GM12878 (cell line): ENCODE data around the gene ADAMTS17. TPM values are rescaled to one million over a fixed set of nuclear protein-coding genes. Genes with fewer than 3 reads are reported as not detected.

Experiments used
- ATAC-seq: fragments of 200-7000 bp; cut with Tn5 transposase; 3 replicates; pipeline ENCODE4 v1.9.1; 2020; ENCODE audit warnings: mild to moderate bottlenecking, moderate library complexity
- BruUV-seq: library from RNA; stranded (reverse); fragments of 400-500 nt; replicated peaks from 2 replicates; lab custom pipeline; 2021; lab: Mats Ljungman, UMichigan
- CTCF ChIA-PET: fragments of 300-600 bp; sonication (Branson Sonifier 250); formaldehyde crosslinking; extraction: SDS; loops from one replicate; lab custom pipeline; 2021; ENCODE audit warnings: inconsistent platforms; lab: Yijun Ruan, JAX
- POLR2A ChIA-PET: fragments of 350-600 bp; formaldehyde crosslinking; extraction: SDS; loops from one replicate; lab custom pipeline; 2021; ENCODE audit warnings: inconsistent platforms; lab: Charles Lee
- RAD21 ChIA-PET: fragments of 300-600 bp; sonication (Branson Sonifier 250); formaldehyde crosslinking; loops from one replicate; lab custom pipeline; 2023; ENCODE audit warnings: antibody characterized with exemption; ENCODE audit not compliant: unreplicated experiment; lab: Charles Lee
- SMC1A ChIA-PET: fragments of 300-600 bp; sonication (Branson Sonifier 250); formaldehyde crosslinking; loops from one replicate; lab custom pipeline; 2023; ENCODE audit not compliant: unreplicated experiment, uncharacterized antibody; lab: Charles Lee
- DNase-seq: peaks from one replicate; pipeline ENCODE4 v3.0.0-alpha.2; 2011; ENCODE audit warnings: low read depth, low spot score
- FAIRE-seq: peaks from 3 replicates; lab custom pipeline; 2011; peaks lifted over from hg19 to GRCh38; lab: Jason Lieb, UNC
- H2AFZ ChIP-seq: 2 replicates; pipeline ENCODE4 v1.6.0; 2011; ENCODE audit warnings: low read depth, low read length, control low read depth; ENCODE audit not compliant: control insufficient read depth
- H3K27ac ChIP-seq: 2 replicates; pipeline ENCODE4 v1.5.1; 2011; ENCODE audit warnings: control low read depth; ENCODE audit not compliant: control insufficient read depth, insufficient read depth
- H3K27me3 ChIP-seq, 2 experiments: replicated peaks in 1 of 2; 2 replicates each; pipeline versions ENCODE4 v1.6.0 to v1.6.1; 2011; ENCODE audit warnings: low read length in 1 of 2; ENCODE audit not compliant: control insufficient read depth in 2 of 2, insufficient read depth in 2 of 2
- H3K36me3 ChIP-seq, 2 experiments: 2 replicates each; pipeline ENCODE4 v1.5.1; 2011; ENCODE audit warnings: low read length in 1 of 2; ENCODE audit not compliant: control insufficient read depth in 2 of 2, insufficient read depth in 2 of 2
- H3K4me1 ChIP-seq: 2 replicates; pipeline ENCODE4 v1.6.1; 2011; ENCODE audit warnings: mild to moderate bottlenecking, low read length, moderate library complexity, mixed read lengths; ENCODE audit not compliant: control insufficient read depth, insufficient read depth
- H3K4me2 ChIP-seq: 2 replicates; pipeline ENCODE4 v1.6.0; 2011; ENCODE audit warnings: control low read depth; ENCODE audit not compliant: control insufficient read depth, insufficient read depth
- H3K4me3 ChIP-seq: fragments of 200-600 bp; sonication (generic); 2 replicates; pipeline ENCODE4 v1.5.1; 2016
- H3K79me2 ChIP-seq: 2 replicates; pipeline ENCODE4 v1.6.0; 2011; ENCODE audit warnings: low read length; ENCODE audit not compliant: control insufficient read depth, insufficient read depth
- H3K9ac ChIP-seq: 2 replicates; pipeline ENCODE4 v1.8.0; 2011; ENCODE audit warnings: low read length, control low read depth, mixed read lengths; ENCODE audit not compliant: control insufficient read depth, insufficient read depth
- H3K9me3 ChIP-seq: replicated peaks from 3 replicates; pipeline ENCODE4 v1.5.1; 2011; ENCODE audit warnings: mild to moderate bottlenecking, low read length; ENCODE audit not compliant: control insufficient read depth, insufficient read depth
- H4K20me1 ChIP-seq: 2 replicates; pipeline ENCODE4 v1.6.0; 2011; ENCODE audit not compliant: control insufficient read depth, insufficient read depth
- CHD1 ChIP-seq: IDR thresholded peaks from 2 replicates; pipeline ENCODE4 v1.6.1; 2012; ENCODE audit warnings: low read depth, low read length, improper control_type of control experiment
- SMAD1 ChIP-seq: fragments of 450-650 bp; IDR thresholded peaks from 2 replicates; pipeline ENCODE4 v1.6.1; 2018; ENCODE audit warnings: mild to moderate bottlenecking, low read depth; ENCODE audit not compliant: partially characterized antibody
- WGBS: methylation state at CpG from one replicate; pipeline ENCODE4 v1.1.6; 2016; ENCODE audit warnings: low lambda C conversion rate; ENCODE audit not compliant: insufficient replicate concordance, insufficient coverage; ENCODE audit errors: missing lambda C conversion rate; 5-methylcytosine and 5-hydroxymethylcytosine counted together
- in situ Hi-C: fragments of 300-500 bp; cut with MboI; formaldehyde crosslinking; loops from 9 replicates; pipeline ENCODE4 v1.14.3; 2018; ENCODE audit warnings: mixed read lengths
- intact Hi-C: fragments of 100-400 bp; cut with micrococcal nuclease; formaldehyde crosslinking; loops from one replicate; pipeline ENCODE4 v1.14.2; 2022; ENCODE audit not compliant: unreplicated experiment
- polyA plus RNA-seq, 11 experiments: library from polyadenylated mRNA; depleted of rRNA in 4 of 11; unstranded in 6 of 11; stranded (reverse) in 5 of 11; fragments of >200 nt; fragmentation: Nextera tagmentation in 4 of 11; fragmentation: Illumina TruSeq in 1 of 11; extraction: Ambion mirVana in 4 of 11; extraction: Trizol in 1 of 11; gene quantifications; 1 replicate in 1 of 11; 2 replicates in 10 of 11; pipeline versions ENCODE4 v1.2.1 to v1.2.3, GENCODE V29; 2011 to 2016; ENCODE audit warnings: inconsistent platforms in 2 of 11, missing spikeins in 2 of 11, low read depth in 1 of 11
- total RNA-seq, 4 experiments: library from RNA; depleted of rRNA in 3 of 4; stranded (reverse); fragments of >200 nt in 3 of 4; fragmentation: Illumina TruSeq in 1 of 4; extraction: Trizol in 1 of 4; gene quantifications; 2 replicates each; pipeline versions ENCODE4 v1.2.1 to v1.2.3, GENCODE V29; 2013 to 2021
- TF ChIP-seq, protein P1 (sequence below): IDR thresholded peaks from 2 replicates; pipeline ENCODE4 v1.6.1; 2012; ENCODE audit warnings: low read length, inconsistent platforms
- TF ChIP-seq, protein P2 (sequence below): fragments of 150-350 bp; IDR thresholded peaks from 2 replicates; pipeline ENCODE4 v1.6.1; 2016; ENCODE audit warnings: low read depth, low read length

The ADAMTS17 gene
- total and polyA plus RNA-seq, 10 of the 15 experiments (the other 5 are each of a cell fraction or from before 2014, with no cell fraction given), result 0.04 to 0.50 (median 0.10) TPM; not detected in 4

DNA sequence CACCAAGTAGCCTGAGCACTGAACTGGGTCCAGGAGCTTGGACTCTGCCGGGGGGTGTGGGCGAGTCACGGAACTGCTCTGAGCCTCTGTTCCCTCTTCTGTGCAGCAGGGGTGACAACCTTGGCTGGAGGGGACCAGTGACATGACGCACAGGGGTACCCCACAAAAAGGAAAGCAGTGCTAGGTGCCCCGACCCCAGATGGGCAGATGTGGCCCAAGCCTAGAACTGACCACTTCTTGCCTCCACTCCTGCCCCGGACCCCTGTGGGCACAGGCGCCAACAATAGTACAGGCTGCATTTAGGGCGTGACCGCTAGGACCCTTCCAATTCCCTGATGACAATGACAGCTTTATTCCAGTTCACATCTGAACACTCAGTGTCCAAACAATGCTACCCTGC, 352.7 kb downstream of the ADAMTS17 start:
- ATAC-seq, result no peak
- ChIA-PET RAD21 (no interaction called here), POLR2A (no interaction called here), CTCF (no interaction called here), SMC1A (no interaction called here)
- BruUV-seq, result no TSS peak
- H3K9me3 ChIP-seq, result no peaks in the 10 kb centered on the region; the same call in 2 of the 3 replicates
- H3K4me2 ChIP-seq, result no peak overlapping the region
- no peak overlapping the region for H3K9ac ChIP-seq
- no peak overlapping the region for H3K4me3 ChIP-seq
- H3K36me3 ChIP-seq, result no peaks in the 10 kb centered on the region
- TF ChIP-seq CHD1, result no peak
- no peak for TF ChIP-seq SMAD1
- TF ChIP-seq, protein P1, sequence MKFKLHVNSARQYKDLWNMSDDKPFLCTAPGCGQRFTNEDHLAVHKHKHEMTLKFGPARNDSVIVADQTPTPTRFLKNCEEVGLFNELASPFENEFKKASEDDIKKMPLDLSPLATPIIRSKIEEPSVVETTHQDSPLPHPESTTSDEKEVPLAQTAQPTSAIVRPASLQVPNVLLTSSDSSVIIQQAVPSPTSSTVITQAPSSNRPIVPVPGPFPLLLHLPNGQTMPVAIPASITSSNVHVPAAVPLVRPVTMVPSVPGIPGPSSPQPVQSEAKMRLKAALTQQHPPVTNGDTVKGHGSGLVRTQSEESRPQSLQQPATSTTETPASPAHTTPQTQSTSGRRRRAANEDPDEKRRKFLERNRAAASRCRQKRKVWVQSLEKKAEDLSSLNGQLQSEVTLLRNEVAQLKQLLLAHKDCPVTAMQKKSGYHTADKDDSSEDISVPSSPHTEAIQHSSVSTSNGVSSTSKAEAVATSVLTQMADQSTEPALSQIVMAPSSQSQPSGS, result no peak
- TF ChIP-seq, protein P2, sequence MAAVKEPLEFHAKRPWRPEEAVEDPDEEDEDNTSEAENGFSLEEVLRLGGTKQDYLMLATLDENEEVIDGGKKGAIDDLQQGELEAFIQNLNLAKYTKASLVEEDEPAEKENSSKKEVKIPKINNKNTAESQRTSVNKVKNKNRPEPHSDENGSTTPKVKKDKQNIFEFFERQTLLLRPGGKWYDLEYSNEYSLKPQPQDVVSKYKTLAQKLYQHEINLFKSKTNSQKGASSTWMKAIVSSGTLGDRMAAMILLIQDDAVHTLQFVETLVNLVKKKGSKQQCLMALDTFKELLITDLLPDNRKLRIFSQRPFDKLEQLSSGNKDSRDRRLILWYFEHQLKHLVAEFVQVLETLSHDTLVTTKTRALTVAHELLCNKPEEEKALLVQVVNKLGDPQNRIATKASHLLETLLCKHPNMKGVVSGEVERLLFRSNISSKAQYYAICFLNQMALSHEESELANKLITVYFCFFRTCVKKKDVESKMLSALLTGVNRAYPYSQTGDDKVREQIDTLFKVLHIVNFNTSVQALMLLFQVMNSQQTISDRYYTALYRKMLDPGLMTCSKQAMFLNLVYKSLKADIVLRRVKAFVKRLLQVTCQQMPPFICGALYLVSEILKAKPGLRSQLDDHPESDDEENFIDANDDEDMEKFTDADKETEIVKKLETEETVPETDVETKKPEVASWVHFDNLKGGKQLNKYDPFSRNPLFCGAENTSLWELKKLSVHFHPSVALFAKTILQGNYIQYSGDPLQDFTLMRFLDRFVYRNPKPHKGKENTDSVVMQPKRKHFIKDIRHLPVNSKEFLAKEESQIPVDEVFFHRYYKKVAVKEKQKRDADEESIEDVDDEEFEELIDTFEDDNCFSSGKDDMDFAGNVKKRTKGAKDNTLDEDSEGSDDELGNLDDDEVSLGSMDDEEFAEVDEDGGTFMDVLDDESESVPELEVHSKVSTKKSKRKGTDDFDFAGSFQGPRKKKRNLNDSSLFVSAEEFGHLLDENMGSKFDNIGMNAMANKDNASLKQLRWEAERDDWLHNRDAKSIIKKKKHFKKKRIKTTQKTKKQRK, result no peak
- H3K27me3 ChIP-seq, result no peaks in the 10 kb centered on the region; a peak in 1 of 4 replicates
- H3K4me1 ChIP-seq, result no peaks in the 10 kb centered on the region
- intact Hi-C loops, result no loop called here
- in situ Hi-C loops, result no loop called here
- H3K27ac ChIP-seq, result no peak overlapping the region
- no peak overlapping the region for H2AFZ ChIP-seq
- FAIRE-seq, result no peak
- no peaks in the 10 kb centered on the region for H3K79me2 ChIP-seq
- H4K20me1 ChIP-seq, result no peaks in the 10 kb centered on the region
- WGBS, result 33% methylated on average over 9 of the region's 9 CpGs
- DNase-seq, result no peak
